ENCODE data around the gene CSMD2.

The CSMD2 gene

DNA sequence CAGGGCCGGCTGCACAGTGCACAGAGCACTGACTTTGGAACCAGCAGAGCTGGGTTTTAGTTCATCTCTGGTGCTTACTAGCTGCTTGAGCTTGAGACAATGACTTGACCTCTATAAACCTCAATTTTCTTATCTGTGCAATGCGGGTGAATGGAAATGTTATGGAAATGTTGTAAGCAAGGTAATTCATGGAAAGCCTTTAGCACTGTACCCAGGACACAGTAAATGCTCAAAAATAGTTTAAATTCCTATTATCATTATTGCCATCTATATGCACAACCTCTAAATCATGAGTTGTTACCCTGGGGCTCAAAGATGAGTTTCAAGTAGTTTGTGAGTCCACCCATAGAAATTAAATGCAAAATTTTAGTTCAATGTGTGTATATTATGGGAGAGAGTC lies 99.5 kb downstream of the CSMD2 start:
- H3K4me1 ChIP-seq (ENCODE audit: control insufficient read depth, insufficient read depth, low read length): peaks cover 2% of the 10 kb centered on the region
- H3K36me3 ChIP-seq (ENCODE audit: control insufficient read depth, insufficient read depth, low read length): peaks cover 3% of the 10 kb centered on the region
- no peaks in the 10 kb centered on the region for H3K27me3 ChIP-seq (ENCODE audit: control insufficient read depth, insufficient read depth, low read length)
- H3K9me3 ChIP-seq (ENCODE audit: control insufficient read depth, insufficient read depth, low read length): peaks cover 5% of the 10 kb centered on the region
- H3K9ac ChIP-seq (ENCODE audit: low read depth, low read length): no peak overlapping the region
- no peak overlapping the region for H3K4me3 ChIP-seq (ENCODE audit: low read depth, low read length)

- H3K4me3 ChIP-seq (ENCODE audit: low read depth, low read length): no peak overlapping the region
- peaks cover 3% of the 10 kb centered on the region for H3K36me3 ChIP-seq (ENCODE audit: control insufficient read depth, insufficient read depth, low read length)
- no peaks in the 10 kb centered on the region for H3K9me3 ChIP-seq (ENCODE audit: control insufficient read depth, insufficient read depth, low read length)
- no peak overlapping the region for H3K9ac ChIP-seq (ENCODE audit: low read depth, low read length)
- peaks cover 6% of the 10 kb centered on the region for H3K4me1 ChIP-seq (ENCODE audit: control insufficient read depth, insufficient read depth, low read length)
- H3K27me3 ChIP-seq (ENCODE audit: control insufficient read depth, insufficient read depth, low read length): no peaks in the 10 kb centered on the region
These were observed 104.1 kb downstream of the CSMD2 start for GRCh38 chr1:34060901-34061415.

DNA sequence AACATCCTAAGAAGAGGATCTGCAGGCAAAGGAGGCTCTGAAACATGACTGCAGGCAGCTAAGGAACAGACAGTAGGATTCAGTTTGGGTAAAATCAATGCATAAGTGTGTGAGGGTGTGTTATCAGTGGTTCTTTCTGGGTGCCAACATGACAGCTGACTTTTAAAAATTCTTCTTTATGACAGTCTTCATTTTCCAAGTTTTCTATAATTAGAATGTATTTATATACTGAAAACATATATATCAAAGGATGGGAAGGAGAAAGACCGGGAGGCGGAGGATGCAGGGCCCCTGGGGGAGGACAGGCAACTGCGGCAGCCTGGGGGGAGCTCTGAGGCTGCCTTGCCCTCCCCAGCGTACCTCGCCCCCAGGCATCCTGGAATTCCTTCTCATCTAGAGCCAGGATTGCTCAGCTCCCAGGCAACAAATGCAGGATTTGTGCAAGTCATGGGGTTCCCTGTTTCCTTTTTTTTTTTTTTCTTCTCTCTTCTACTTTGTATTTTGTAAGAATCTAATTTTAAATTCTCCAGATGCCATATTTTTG lies 104.8 kb downstream of the CSMD2 start:
- peaks cover 6% of the 10 kb centered on the region for H3K4me1 ChIP-seq (ENCODE audit: control insufficient read depth, insufficient read depth, low read length)
- peaks cover 3% of the 10 kb centered on the region for H3K36me3 ChIP-seq (ENCODE audit: control insufficient read depth, insufficient read depth, low read length)
- no peak overlapping the region for H3K9ac ChIP-seq (ENCODE audit: low read depth, low read length)
- H3K4me3 ChIP-seq (ENCODE audit: low read depth, low read length): no peak overlapping the region
- H3K27me3 ChIP-seq (ENCODE audit: control insufficient read depth, insufficient read depth, low read length): no peaks in the 10 kb centered on the region
- no peaks in the 10 kb centered on the region for H3K9me3 ChIP-seq (ENCODE audit: control insufficient read depth, insufficient read depth, low read length)

DNA sequence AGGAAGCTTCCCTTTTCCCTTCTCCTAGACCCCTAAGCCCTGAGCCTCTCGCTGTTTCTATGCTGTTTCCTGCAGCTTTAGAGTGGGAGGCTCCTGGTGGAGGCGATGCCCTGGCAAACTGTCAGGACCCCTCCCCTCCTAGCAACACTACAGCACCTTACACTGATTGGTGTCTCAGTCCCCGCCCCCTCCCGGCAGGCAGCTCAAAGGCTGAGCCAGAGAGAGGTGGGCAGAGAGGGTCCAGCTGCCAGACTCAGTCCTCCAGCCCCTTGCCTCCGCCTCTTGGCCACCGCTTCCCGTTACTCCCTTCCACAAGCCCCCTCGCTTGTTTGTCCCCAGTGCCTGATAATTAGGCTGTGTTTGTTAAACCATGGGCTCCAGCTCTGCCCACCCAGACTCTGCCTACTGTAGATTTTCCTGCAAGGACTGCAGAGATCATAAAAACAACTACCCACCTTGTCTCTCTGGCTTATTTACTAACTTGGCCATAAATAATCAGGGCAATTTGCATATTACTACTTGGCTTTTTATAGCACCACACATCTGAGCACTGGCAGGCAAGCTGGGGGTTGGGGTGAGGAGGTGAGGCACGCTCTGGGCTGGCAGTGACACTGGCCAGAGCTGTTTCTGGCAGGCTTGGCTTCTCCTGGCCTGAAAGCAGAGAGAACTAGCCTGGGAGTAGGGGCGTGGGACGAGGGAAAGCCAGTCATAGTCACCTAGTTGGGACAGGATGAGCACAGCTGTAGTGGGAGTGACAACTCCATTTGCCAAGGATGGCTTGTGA lies 107.5 kb downstream of the CSMD2 start:
- H3K36me3 ChIP-seq (ENCODE audit: control insufficient read depth, insufficient read depth, low read length): peaks cover 3% of the 10 kb centered on the region
- no peaks in the 10 kb centered on the region for H3K27me3 ChIP-seq (ENCODE audit: control insufficient read depth, insufficient read depth, low read length)
- H3K9ac ChIP-seq (ENCODE audit: low read depth, low read length): no peak overlapping the region
- H3K4me3 ChIP-seq (ENCODE audit: low read depth, low read length): no peak overlapping the region
- H3K4me1 ChIP-seq (ENCODE audit: control insufficient read depth, insufficient read depth, low read length): peaks cover 6% of the 10 kb centered on the region
- H3K9me3 ChIP-seq (ENCODE audit: control insufficient read depth, insufficient read depth, low read length): no peaks in the 10 kb centered on the region

- Histone ChIP-seq H3K36me3 (ENCODE audit: control insufficient read depth, insufficient read depth, low read length) (no peaks in the 10 kb centered on the region), H3K4me1 (ENCODE audit: control insufficient read depth, insufficient read depth, low read length) (peaks cover 6% of the 10 kb centered on the region), H3K9ac (ENCODE audit: low read depth, low read length) (no peak overlapping the region), H3K9me3 (ENCODE audit: control insufficient read depth, insufficient read depth, low read length) (no peaks in the 10 kb centered on the region), H3K4me3 (ENCODE audit: low read depth, low read length) (no peak overlapping the region), H3K27me3 (ENCODE audit: control insufficient read depth, insufficient read depth, low read length) (no peaks in the 10 kb centered on the region)
These were observed 109.2 kb downstream of the CSMD2 start for GRCh38 chr1:34055818-34056217.

GRCh38 chr1:34054920-34055319 lies 110.1 kb downstream of the CSMD2 start:
- Histone ChIP-seq H3K36me3 (ENCODE audit: control insufficient read depth, insufficient read depth, low read length) (no peaks in the 10 kb centered on the region), H3K9me3 (ENCODE audit: control insufficient read depth, insufficient read depth, low read length) (peaks cover 4% of the 10 kb centered on the region), H3K4me3 (ENCODE audit: low read depth, low read length) (no peak overlapping the region), H3K27me3 (ENCODE audit: control insufficient read depth, insufficient read depth, low read length) (no peaks in the 10 kb centered on the region), H3K9ac (ENCODE audit: low read depth, low read length) (no peak overlapping the region), H3K4me1 (ENCODE audit: control insufficient read depth, insufficient read depth, low read length) (peaks cover 6% of the 10 kb centered on the region)

- Histone ChIP-seq H3K9ac (ENCODE audit: low read depth, low read length) (no peak overlapping the region), H3K27me3 (ENCODE audit: control insufficient read depth, insufficient read depth, low read length) (no peaks in the 10 kb centered on the region), H3K36me3 (ENCODE audit: control insufficient read depth, insufficient read depth, low read length) (no peaks in the 10 kb centered on the region), H3K4me1 (ENCODE audit: control insufficient read depth, insufficient read depth, low read length) (peaks cover 6% of the 10 kb centered on the region), H3K9me3 (ENCODE audit: control insufficient read depth, insufficient read depth, low read length) (peaks cover 4% of the 10 kb centered on the region), H3K4me3 (ENCODE audit: low read depth, low read length) (no peak overlapping the region)
These were observed 111.4 kb downstream of the CSMD2 start for GRCh38 chr1:34053660-34054059.

DNA sequence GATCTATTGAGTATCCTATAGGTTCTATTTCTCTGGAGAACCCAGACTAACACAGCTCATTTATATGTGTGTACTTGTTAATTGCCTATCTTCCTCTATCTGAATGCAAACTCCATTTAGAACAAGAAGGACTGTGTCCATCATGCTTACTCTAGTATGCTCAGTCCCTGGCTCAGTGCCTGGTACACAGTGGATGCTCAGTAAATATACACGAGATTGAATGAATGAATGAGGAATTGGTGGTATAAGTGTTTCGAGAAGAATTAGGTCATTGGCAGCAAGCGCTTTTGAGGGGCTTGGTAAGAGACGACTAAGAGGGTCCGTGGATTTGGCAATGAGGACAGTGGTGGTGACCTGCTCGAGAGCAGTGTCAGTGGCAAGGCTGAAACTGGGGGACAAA lies 112.5 kb downstream of the CSMD2 start:
- Histone ChIP-seq H3K4me3 (ENCODE audit: low read depth, low read length) (no peak overlapping the region), H3K27me3 (ENCODE audit: control insufficient read depth, insufficient read depth, low read length) (no peaks in the 10 kb centered on the region), H3K9ac (ENCODE audit: low read depth, low read length) (no peak overlapping the region), H3K36me3 (ENCODE audit: control insufficient read depth, insufficient read depth, low read length) (no peaks in the 10 kb centered on the region), H3K4me1 (ENCODE audit: control insufficient read depth, insufficient read depth, low read length) (peaks cover 4% of the 10 kb centered on the region), H3K9me3 (ENCODE audit: control insufficient read depth, insufficient read depth, low read length) (peaks cover 4% of the 10 kb centered on the region)

- no peaks in the 10 kb centered on the region for H3K4me1 ChIP-seq (ENCODE audit: control insufficient read depth, insufficient read depth, low read length)
These were observed 114.1 kb downstream of the CSMD2 start for GRCh38 chr1:34050709-34051485.

GRCh38 chr1:34049994-34050393 lies 115.0 kb downstream of the CSMD2 start:
- H3K27me3 ChIP-seq (ENCODE audit: control insufficient read depth, insufficient read depth, low read length): no peaks in the 10 kb centered on the region
- no peak overlapping the region for H3K9ac ChIP-seq (ENCODE audit: low read depth, low read length)
- no peak overlapping the region for H3K4me3 ChIP-seq (ENCODE audit: low read depth, low read length)
- peaks cover 4% of the 10 kb centered on the region for H3K9me3 ChIP-seq (ENCODE audit: control insufficient read depth, insufficient read depth, low read length)
- H3K36me3 ChIP-seq (ENCODE audit: control insufficient read depth, insufficient read depth, low read length): no peaks in the 10 kb centered on the region
- H3K4me1 ChIP-seq (ENCODE audit: control insufficient read depth, insufficient read depth, low read length): no peaks in the 10 kb centered on the region

More at GRCh38 chr1:34050709-34051485, 114.1 kb downstream of the CSMD2 start:
- H3K9ac ChIP-seq (ENCODE audit: low read depth, low read length): no peak overlapping the region
- no peaks in the 10 kb centered on the region for H3K36me3 ChIP-seq (ENCODE audit: control insufficient read depth, insufficient read depth, low read length)
- no peaks in the 10 kb centered on the region for H3K27me3 ChIP-seq (ENCODE audit: control insufficient read depth, insufficient read depth, low read length)
- peaks cover 4% of the 10 kb centered on the region for H3K9me3 ChIP-seq (ENCODE audit: control insufficient read depth, insufficient read depth, low read length)
- no peak overlapping the region for H3K4me3 ChIP-seq (ENCODE audit: low read depth, low read length)

DNA sequence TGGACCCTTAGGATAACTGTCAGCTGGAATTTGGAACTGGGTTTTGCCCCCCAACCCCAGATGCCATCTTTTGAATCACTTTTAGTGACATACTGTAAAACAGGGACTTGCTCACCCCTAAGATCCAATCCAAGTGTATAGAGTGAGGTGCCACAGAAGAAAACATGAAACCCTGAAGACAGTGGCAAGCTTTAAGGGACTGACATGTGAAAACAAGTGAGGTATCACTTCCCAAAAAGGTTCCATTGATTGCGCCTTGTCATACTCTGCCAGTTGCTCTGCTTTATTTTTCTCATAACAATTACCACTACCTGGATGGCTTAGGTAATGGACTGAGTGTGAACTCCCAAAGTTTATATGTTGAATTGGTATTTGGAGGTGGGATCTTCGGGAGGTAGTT lies 115.6 kb downstream of the CSMD2 start:
- Histone ChIP-seq H3K9ac (ENCODE audit: low read depth, low read length) (no peak overlapping the region), H3K4me1 (ENCODE audit: control insufficient read depth, insufficient read depth, low read length) (no peaks in the 10 kb centered on the region)

More for the DNA sequence above, 115.6 kb downstream of the CSMD2 start:
- Histone ChIP-seq H3K4me3 (ENCODE audit: low read depth, low read length) (no peak overlapping the region), H3K9me3 (ENCODE audit: control insufficient read depth, insufficient read depth, low read length) (peaks cover 4% of the 10 kb centered on the region), H3K27me3 (ENCODE audit: control insufficient read depth, insufficient read depth, low read length) (no peaks in the 10 kb centered on the region), H3K36me3 (ENCODE audit: control insufficient read depth, insufficient read depth, low read length) (no peaks in the 10 kb centered on the region)
